Peyer's patch (tissue), 4 donors: ENCODE measurements around the gene LARP1.

Source experiments
- CTCF ChIP-seq, 6 experiments: fragments of 450-650 bp in 4 of 6; fragments of 200-600 bp in 2 of 6; sonication (generic) in 1 of 6; IDR thresholded peaks; one replicate each; pipeline ENCODE4 v1.5.1; 2017 to 2019; ENCODE audit warnings: antibody characterized with exemption in 6 of 6, mild to moderate bottlenecking in 3 of 6, moderate library complexity in 1 of 6
- POLR2A ChIP-seq, 2 donors: fragments of 450-650 bp; IDR thresholded peaks; one replicate each; pipeline ENCODE4 v1.5.1; 2017; ENCODE audit warnings: antibody characterized with exemption in 2 of 2, mild to moderate bottlenecking in 2 of 2, moderate library complexity in 2 of 2

GRCh38 chr5:154861946-154862345 lies 106.8 kb downstream of the LARP1 start:
- TF ChIP-seq CTCF (IDR thresholded peaks at IDR 0.05) (no peak), POLR2A (IDR thresholded peaks at IDR 0.05) (no peak)
